HepG2 (cell line): ENCODE results near the gene SIAH2. TPM values are rescaled to one million over a fixed set of nuclear protein-coding genes. Genes with fewer than 3 reads are reported as not detected.

Source experiments
- ADNP ChIP-seq: sonication (generic); formaldehyde crosslinking; IDR thresholded peaks from 2 replicates; pipeline ENCODE4 v1.4.0; 2020; ENCODE audit warnings: missing genetic modification reagents
- ASH2L ChIP-seq: fragments of 300-600, 200-600 bp; sonication (generic); IDR thresholded peaks from 2 replicates; pipeline ENCODE4 v1.7.0; 2017; ENCODE audit warnings: low read depth, mild to moderate bottlenecking, moderate library complexity, mixed read lengths, low read length; ENCODE audit not compliant: insufficient read length
- BCL6 ChIP-seq: IDR thresholded peaks from 2 replicates; pipeline ENCODE4 v1.6.1; 2016; ENCODE audit warnings: missing genetic modification reagents, missing compliant biosample characterization
- CBFB ChIP-seq: sonication (generic); formaldehyde crosslinking; IDR thresholded peaks from 2 replicates; pipeline ENCODE4 v1.4.0; 2020; ENCODE audit warnings: missing genetic modification reagents
- CCDC6 ChIP-seq: sonication (generic); formaldehyde crosslinking; IDR thresholded peaks from 2 replicates; pipeline ENCODE4 v1.8.1; 2022; ENCODE audit warnings: mild to moderate bottlenecking, missing genetic modification reagents, moderate library complexity
- DPF2 ChIP-seq: sonication (generic); formaldehyde crosslinking; IDR thresholded peaks from 2 replicates; pipeline ENCODE4 v1.4.0; 2020; ENCODE audit warnings: mild to moderate bottlenecking, low read depth, missing genetic modification reagents, borderline replicate concordance
- GABPA ChIP-seq, 2 experiments: IDR thresholded peaks; 2 replicates each; pipeline ENCODE4 v1.6.1; 2011 to 2016; ENCODE audit warnings: low read depth in 2 of 2, low read length in 1 of 2, missing biosample characterization in 1 of 2, missing genetic modification characterization in 1 of 2
- HDAC1 ChIP-seq: sonication (generic); formaldehyde crosslinking; IDR thresholded peaks from 2 replicates; pipeline ENCODE4 v1.5.1; 2020; ENCODE audit warnings: mild to moderate bottlenecking, missing genetic modification reagents
- HNF4G ChIP-seq, 2 experiments: sonication (generic) in 1 of 2; formaldehyde crosslinking in 1 of 2; IDR thresholded peaks; 2 replicates each; pipeline versions ENCODE4 v1.4.0 to v1.6.1; 2011 to 2020; ENCODE audit warnings: borderline replicate concordance in 2 of 2, low read depth in 2 of 2, mild to moderate bottlenecking in 2 of 2, low read length in 1 of 2, missing genetic modification reagents in 1 of 2, moderate library complexity in 1 of 2
- KLF15 ChIP-seq: sonication (generic); formaldehyde crosslinking; IDR thresholded peaks from 2 replicates; pipeline ENCODE4 v1.8.1; 2023; ENCODE audit warnings: borderline replicate concordance, mild to moderate bottlenecking, inconsistent platforms, missing genetic modification reagents, mixed read lengths
- MED13 ChIP-seq: sonication (generic); formaldehyde crosslinking; IDR thresholded peaks from 2 replicates; pipeline ENCODE4 v1.5.0; 2020; ENCODE audit warnings: missing genetic modification reagents
- SAP130 ChIP-seq: IDR thresholded peaks from 2 replicates; pipeline ENCODE4 v1.6.1; 2016; ENCODE audit warnings: low read depth
- SKI ChIP-seq: fragments of 450-650 bp; IDR thresholded peaks from one replicate; pipeline ENCODE4 v1.6.1; 2018; ENCODE audit warnings: mild to moderate bottlenecking; ENCODE audit not compliant: partially characterized antibody
- SRF ChIP-seq: IDR thresholded peaks from 2 replicates; pipeline ENCODE4 v1.6.1; 2011; ENCODE audit warnings: mild to moderate bottlenecking, low read depth, low read length, moderate library complexity
- TCF7L2 ChIP-seq: IDR thresholded peaks from 2 replicates; pipeline ENCODE4 v1.6.1; 2011; ENCODE audit warnings: mild to moderate bottlenecking, low read depth, low read length, moderate library complexity
- polyA plus RNA-seq, 8 experiments: library from polyadenylated mRNA; depleted of rRNA in 3 of 8; stranded (reverse) in 7 of 8; unstranded in 1 of 8; fragments of >200 nt; fragmentation: Illumina TruSeq in 4 of 8; extraction: Trizol in 4 of 8; gene quantifications; 2 replicates each; pipeline versions ENCODE4 v1.2.1 to v1.2.3, GENCODE V29; 2011 to 2016; ENCODE audit warnings: low read depth in 4 of 8, missing spikeins in 1 of 8, mixed read lengths in 1 of 8; ENCODE audit not compliant: insufficient read depth in 1 of 8
- total RNA-seq, 5 experiments: library from RNA; depleted of rRNA; stranded (reverse); fragments of >200 nt; fragmentation: Illumina TruSeq; extraction: Trizol; gene quantifications; 2 replicates each; pipeline ENCODE4 v1.2.3, GENCODE V29; 2016; ENCODE audit warnings: low read depth in 1 of 5
- TF ChIP-seq, protein P1 (sequence below): sonication (generic); formaldehyde crosslinking; IDR thresholded peaks from 2 replicates; pipeline ENCODE4 v1.5.0; 2020; ENCODE audit warnings: missing genetic modification reagents
- TF ChIP-seq, protein P2 (sequence below): sonication (generic); formaldehyde crosslinking; IDR thresholded peaks from 2 replicates; pipeline ENCODE4 v1.5.1; 2020; ENCODE audit warnings: mild to moderate bottlenecking, missing genetic modification reagents, moderate library complexity
- TF ChIP-seq, protein P3 (sequence below): IDR thresholded peaks from 2 replicates; pipeline ENCODE4 v1.6.1; 2018; ENCODE audit warnings: missing genetic modification reagents, mild to moderate bottlenecking, missing compliant biosample characterization

SIAH2 gene
- total and polyA plus RNA-seq, 2 of the 13 experiments (the other 11 are each of a cell fraction or from before 2014, with no cell fraction given): 71.8 to 117 TPM

DNA sequence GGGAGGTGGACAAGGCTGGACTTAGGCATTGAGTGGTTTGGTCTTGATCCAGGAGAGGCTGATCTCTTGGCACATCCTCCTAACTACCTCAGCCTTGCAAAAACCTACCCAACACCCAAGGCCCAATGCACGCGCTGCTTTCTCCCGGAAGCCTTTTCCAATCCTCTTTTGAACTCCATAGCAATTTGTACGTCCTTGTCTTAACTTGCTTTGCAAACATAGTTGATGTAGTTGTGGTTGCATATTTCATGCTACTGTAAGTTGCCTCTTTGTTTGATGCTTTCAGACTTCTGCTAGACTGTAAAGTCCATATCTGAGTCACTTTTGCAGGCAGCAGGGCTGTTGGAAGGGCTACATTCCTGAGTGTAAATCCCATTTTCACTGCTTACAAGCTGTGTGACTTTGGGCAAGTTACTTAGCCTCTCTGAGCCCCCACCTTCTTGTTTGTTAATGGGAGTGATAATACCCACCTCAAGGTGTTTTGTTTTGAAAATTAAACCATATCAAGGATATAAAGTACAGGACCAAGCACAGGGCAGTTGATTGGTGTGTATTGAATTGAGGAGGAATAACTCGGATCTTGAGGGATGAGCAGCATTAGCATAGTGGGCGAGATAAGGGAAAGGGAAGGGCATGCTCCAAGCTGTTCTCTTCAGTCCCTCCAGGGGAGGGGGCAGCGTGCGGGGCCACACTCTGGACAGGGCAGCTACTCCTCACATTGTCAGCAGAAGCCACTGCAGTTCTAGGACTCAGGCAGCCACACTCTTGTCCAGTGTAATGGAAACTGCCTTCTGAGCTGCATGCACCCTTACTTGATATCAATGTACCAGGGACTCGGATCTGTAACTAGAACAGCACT, 28.8 kb downstream of the SIAH2 start (continued):
- TF ChIP-seq CBFB (CRISPR knock-in tag) (peak; percentile 66; the same call in 1 of the 2 replicates), SKI (peak; percentile 49), SAP130 (CRISPR knock-in tag) (peak; percentile 53), TCF7L2 (0 out of 2 replicates have a peak, but pooled peaks have one; percentile 29), GABPA (IDR thresholded peaks at IDR 0.05; ENCODE audit: low read depth, low read length) (no peak), GABPA (CRISPR knock-in tag; IDR thresholded peaks at IDR 0.05; ENCODE audit: low read depth) (peak; percentile 27; the same call in 1 of the 2 replicates), ASH2L (peak; percentile 61), KLF15 (CRISPR knock-in tag) (no peak), HNF4G (IDR thresholded peaks at IDR 0.05; ENCODE audit: borderline replicate concordance, low read depth, low read length) (peak; percentile 21; the same call in 1 of the 2 replicates), HNF4G (CRISPR knock-in tag; IDR thresholded peaks at IDR 0.05; ENCODE audit: borderline replicate concordance, low read depth) (no peak), MED13 (CRISPR knock-in tag) (peak; percentile 63; the same call in 1 of the 2 replicates), HDAC1 (CRISPR knock-in tag) (peak; percentile 78), DPF2 (CRISPR knock-in tag) (peak; percentile 17; the same call in 1 of the 2 replicates), ADNP (peak; percentile 73; the same call in 1 of the 2 replicates), BCL6 (CRISPR knock-in tag) (peak; percentile 56; the same call in 1 of the 2 replicates), SRF (no peak), CCDC6 (CRISPR knock-in tag) (peak; percentile 43; the same call in 1 of the 2 replicates)
- TF ChIP-seq, protein P1, sequence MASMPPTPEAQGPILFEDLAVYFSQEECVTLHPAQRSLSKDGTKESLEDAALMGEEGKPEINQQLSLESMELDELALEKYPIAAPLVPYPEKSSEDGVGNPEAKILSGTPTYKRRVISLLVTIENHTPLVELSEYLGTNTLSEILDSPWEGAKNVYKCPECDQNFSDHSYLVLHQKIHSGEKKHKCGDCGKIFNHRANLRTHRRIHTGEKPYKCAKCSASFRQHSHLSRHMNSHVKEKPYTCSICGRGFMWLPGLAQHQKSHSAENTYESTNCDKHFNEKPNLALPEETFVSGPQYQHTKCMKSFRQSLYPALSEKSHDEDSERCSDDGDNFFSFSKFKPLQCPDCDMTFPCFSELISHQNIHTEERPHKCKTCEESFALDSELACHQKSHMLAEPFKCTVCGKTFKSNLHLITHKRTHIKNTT: no peak
- TF ChIP-seq, protein P2, sequence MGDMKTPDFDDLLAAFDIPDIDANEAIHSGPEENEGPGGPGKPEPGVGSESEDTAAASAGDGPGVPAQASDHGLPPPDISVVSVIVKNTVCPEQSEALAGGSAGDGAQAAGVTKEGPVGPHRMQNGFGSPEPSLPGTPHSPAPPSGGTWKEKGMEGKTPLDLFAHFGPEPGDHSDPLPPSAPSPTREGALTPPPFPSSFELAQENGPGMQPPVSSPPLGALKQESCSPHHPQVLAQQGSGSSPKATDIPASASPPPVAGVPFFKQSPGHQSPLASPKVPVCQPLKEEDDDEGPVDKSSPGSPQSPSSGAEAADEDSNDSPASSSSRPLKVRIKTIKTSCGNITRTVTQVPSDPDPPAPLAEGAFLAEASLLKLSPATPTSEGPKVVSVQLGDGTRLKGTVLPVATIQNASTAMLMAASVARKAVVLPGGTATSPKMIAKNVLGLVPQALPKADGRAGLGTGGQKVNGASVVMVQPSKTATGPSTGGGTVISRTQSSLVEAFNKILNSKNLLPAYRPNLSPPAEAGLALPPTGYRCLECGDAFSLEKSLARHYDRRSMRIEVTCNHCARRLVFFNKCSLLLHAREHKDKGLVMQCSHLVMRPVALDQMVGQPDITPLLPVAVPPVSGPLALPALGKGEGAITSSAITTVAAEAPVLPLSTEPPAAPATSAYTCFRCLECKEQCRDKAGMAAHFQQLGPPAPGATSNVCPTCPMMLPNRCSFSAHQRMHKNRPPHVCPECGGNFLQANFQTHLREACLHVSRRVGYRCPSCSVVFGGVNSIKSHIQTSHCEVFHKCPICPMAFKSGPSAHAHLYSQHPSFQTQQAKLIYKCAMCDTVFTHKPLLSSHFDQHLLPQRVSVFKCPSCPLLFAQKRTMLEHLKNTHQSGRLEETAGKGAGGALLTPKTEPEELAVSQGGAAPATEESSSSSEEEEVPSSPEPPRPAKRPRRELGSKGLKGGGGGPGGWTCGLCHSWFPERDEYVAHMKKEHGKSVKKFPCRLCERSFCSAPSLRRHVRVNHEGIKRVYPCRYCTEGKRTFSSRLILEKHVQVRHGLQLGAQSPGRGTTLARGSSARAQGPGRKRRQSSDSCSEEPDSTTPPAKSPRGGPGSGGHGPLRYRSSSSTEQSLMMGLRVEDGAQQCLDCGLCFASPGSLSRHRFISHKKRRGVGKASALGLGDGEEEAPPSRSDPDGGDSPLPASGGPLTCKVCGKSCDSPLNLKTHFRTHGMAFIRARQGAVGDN: no peak
- TF ChIP-seq, protein P3, sequence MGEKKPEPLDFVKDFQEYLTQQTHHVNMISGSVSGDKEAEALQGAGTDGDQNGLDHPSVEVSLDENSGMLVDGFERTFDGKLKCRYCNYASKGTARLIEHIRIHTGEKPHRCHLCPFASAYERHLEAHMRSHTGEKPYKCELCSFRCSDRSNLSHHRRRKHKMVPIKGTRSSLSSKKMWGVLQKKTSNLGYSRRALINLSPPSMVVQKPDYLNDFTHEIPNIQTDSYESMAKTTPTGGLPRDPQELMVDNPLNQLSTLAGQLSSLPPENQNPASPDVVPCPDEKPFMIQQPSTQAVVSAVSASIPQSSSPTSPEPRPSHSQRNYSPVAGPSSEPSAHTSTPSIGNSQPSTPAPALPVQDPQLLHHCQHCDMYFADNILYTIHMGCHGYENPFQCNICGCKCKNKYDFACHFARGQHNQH (CRISPR knock-in tag): peak; percentile 33; the same call in 1 of the 2 replicates
